Heart left ventricle (tissue), 13 donors: ENCODE measurements around the gene ZNF550.

Experiments
- POLR2A ChIP-seq, 2 donors: fragments of 450-650 bp; IDR thresholded peaks; one replicate each; pipeline ENCODE4 v1.6.1; 2017; ENCODE audit warnings: antibody characterized with exemption in 2 of 2, mild to moderate bottlenecking in 2 of 2, moderate library complexity in 2 of 2
- TF ChIP-seq, protein P1 (sequence below), 12 donors: fragments of 200-600 bp; sonication (generic) in 4 of 12; IDR thresholded peaks; one replicate each; pipeline versions ENCODE4 v1.5.0 to v1.8.0; 2018 to 2022; ENCODE audit warnings: antibody characterized with exemption in 12 of 12, mild to moderate bottlenecking in 5 of 12
- donor health status: ischemic (EF 13 %, LVEDD 7.1; RV severe dilation, severe dysfunction).
- donor health status: DM: no; HTN: yes; CAD: no.
- donor health status: DM: no; HTN: no; CAD: no.
- donor health status: ischemic (EF 25% LVEDD 6.9; RV normal size, moderate dysfunction).
- donor health status: ischemic (EF 25% LVEDD 5.7; RV mildly dilated, moderate dysfunction).
- donor health status: ischemic (EF 35%, LVEDD 5.7; RV mildly dilated, moderate dysfunction).
- donor health status: nonischemic (EF 11% LVEDD 7.7; RV severe dilation, severe dysfunction).
- donor health status: DM: yes; HTN: yes; CAD: no.
- donor health status: PGD.
- donor health status: ischemic (EF 29% LVEDD 5.4; RV normal size, mild dysfunction).
- donor health status: nonischemic (EF 23%, LVEDD 6.1; RV moderate dilation, normal function).

DNA sequence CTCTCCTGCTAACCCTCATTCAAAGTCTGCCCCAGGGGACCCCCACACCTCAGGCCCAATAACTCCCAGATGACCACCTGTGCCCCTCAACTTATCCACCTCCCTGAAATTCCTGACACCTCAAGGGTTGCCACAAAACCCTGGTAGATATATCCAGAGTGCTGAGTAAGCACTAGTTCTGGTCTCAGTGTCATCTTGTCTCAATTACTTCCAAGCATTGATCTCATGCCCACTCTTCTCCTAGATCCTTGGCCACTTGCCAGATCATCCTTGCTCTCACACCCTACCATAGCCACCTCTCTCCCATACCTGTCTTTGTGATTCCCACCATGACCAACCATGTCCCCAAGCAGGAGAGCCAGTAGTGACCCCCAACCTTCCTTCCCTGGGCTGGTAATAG, 17.0 kb upstream of the ZNF550 start:
- TF ChIP-seq, protein P1, sequence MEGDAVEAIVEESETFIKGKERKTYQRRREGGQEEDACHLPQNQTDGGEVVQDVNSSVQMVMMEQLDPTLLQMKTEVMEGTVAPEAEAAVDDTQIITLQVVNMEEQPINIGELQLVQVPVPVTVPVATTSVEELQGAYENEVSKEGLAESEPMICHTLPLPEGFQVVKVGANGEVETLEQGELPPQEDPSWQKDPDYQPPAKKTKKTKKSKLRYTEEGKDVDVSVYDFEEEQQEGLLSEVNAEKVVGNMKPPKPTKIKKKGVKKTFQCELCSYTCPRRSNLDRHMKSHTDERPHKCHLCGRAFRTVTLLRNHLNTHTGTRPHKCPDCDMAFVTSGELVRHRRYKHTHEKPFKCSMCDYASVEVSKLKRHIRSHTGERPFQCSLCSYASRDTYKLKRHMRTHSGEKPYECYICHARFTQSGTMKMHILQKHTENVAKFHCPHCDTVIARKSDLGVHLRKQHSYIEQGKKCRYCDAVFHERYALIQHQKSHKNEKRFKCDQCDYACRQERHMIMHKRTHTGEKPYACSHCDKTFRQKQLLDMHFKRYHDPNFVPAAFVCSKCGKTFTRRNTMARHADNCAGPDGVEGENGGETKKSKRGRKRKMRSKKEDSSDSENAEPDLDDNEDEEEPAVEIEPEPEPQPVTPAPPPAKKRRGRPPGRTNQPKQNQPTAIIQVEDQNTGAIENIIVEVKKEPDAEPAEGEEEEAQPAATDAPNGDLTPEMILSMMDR (IDR thresholded peaks at IDR 0.05): no peak
- TF ChIP-seq POLR2A (IDR thresholded peaks at IDR 0.05): no peak
